Hepatocyte (in vitro differentiated cells): ENCODE results near the gene GUCY1A2. TPM values are rescaled to one million over a fixed set of nuclear protein-coding genes. Genes with fewer than 3 reads are reported as not detected.

Source experiments
- DNase-seq: peaks from one replicate; pipeline ENCODE4 v3.0.0-alpha.2; 2016; ENCODE audit warnings: low spot score
- H2AFZ ChIP-seq: fragments of 200-600 bp; sonication (generic); 2 replicates; pipeline ENCODE4 v1.6.0; 2016; ENCODE audit warnings: antibody characterized with exemption, mild to moderate bottlenecking
- H3K27ac ChIP-seq: fragments of 200-600 bp; sonication (generic); 2 replicates; pipeline ENCODE4 v1.5.1; 2016; ENCODE audit warnings: mild to moderate bottlenecking
- H3K27me3 ChIP-seq: fragments of 200-600 bp; sonication (generic); 2 replicates; pipeline ENCODE4 v1.6.1; 2016
- H3K36me3 ChIP-seq: fragments of 200-600 bp; sonication (generic); replicated peaks from 2 replicates; pipeline ENCODE4 v1.5.1; 2016; ENCODE audit warnings: low read depth; ENCODE audit not compliant: insufficient read depth
- H3K4me1 ChIP-seq: fragments of 200-600 bp; sonication (generic); 2 replicates; pipeline ENCODE4 v1.5.1; 2016; ENCODE audit warnings: mild to moderate bottlenecking, moderate library complexity; ENCODE audit not compliant: insufficient read depth
- H3K4me2 ChIP-seq: fragments of 200-600 bp; sonication (generic); 2 replicates; pipeline ENCODE4 v1.6.0; 2016
- H3K4me3 ChIP-seq: fragments of 200-600 bp; sonication (generic); 2 replicates; pipeline ENCODE4 v1.5.1; 2016; ENCODE audit warnings: mild to moderate bottlenecking
- H3K79me2 ChIP-seq: fragments of 200-600 bp; sonication (generic); 2 replicates; pipeline ENCODE4 v1.6.0; 2017; ENCODE audit warnings: mild to moderate bottlenecking
- H3K9me2 ChIP-seq: fragments of 200-600 bp; sonication (generic); replicated peaks from 2 replicates; pipeline ENCODE4 v1.6.0; 2017; ENCODE audit warnings: mild to moderate bottlenecking; ENCODE audit not compliant: insufficient read depth
- H3K9me3 ChIP-seq: fragments of 200-600 bp; sonication (generic); 2 replicates; pipeline ENCODE4 v1.5.1; 2016; ENCODE audit warnings: low read depth, mild to moderate bottlenecking
- H4K20me1 ChIP-seq: fragments of 200-600 bp; sonication (generic); 2 replicates; pipeline ENCODE4 v1.6.0; 2016; ENCODE audit warnings: mild to moderate bottlenecking; ENCODE audit not compliant: insufficient read depth, poor library complexity, severe bottlenecking
- CTCF ChIP-seq: fragments of 200-600 bp; sonication (generic); IDR thresholded peaks from 2 replicates; pipeline ENCODE4 v1.5.1; 2016; ENCODE audit warnings: antibody characterized with exemption, mild to moderate bottlenecking; ENCODE audit not compliant: poor library complexity
- EZH2 ChIP-seq: fragments of 200-600 bp; sonication (generic); IDR thresholded peaks from 2 replicates; pipeline ENCODE4 v1.6.1; 2016; ENCODE audit warnings: antibody characterized with exemption, mild to moderate bottlenecking, borderline replicate concordance
- EZH2phosphoT487 ChIP-seq: fragments of 200-600 bp; sonication (generic); IDR thresholded peaks from one replicate; pipeline ENCODE4 v1.6.1; 2018; ENCODE audit warnings: antibody characterized with exemption, mild to moderate bottlenecking, low read depth, moderate library complexity; ENCODE audit not compliant: unreplicated experiment, severe bottlenecking
- WGBS: methylation state at CpG from one replicate; pipeline ENCODE4 v1.1.6; 2016; ENCODE audit warnings: low lambda C conversion rate; ENCODE audit errors: missing lambda C conversion rate; 5-methylcytosine and 5-hydroxymethylcytosine counted together
- polyA plus RNA-seq: library from polyadenylated mRNA; unstranded; fragments of >200 nt; fragmentation: Nextera tagmentation; extraction: Ambion mirVana; gene quantifications from 2 replicates; pipeline ENCODE4 v1.2.1, GENCODE V29; 2016
- total RNA-seq: library from RNA; depleted of rRNA; stranded (reverse); fragments of >200 nt; gene quantifications from 2 replicates; pipeline ENCODE4 v1.2.3, GENCODE V29; 2014

Gene GUCY1A2
- total and polyA plus RNA-seq, 2 experiments from 2014 or later = 3.3 to 9.1 TPM

GRCh38 chr11:106852779-106853178, 165.5 kb downstream of the GUCY1A2 start:
- Histone ChIP-seq H3K4me3 (no peak overlapping the region), H3K36me3 (no peaks in the 10 kb centered on the region), H2AFZ (no peak overlapping the region), H3K4me2 (no peak overlapping the region), H3K79me2 (no peaks in the 10 kb centered on the region), H3K9me2 (no peaks in the 10 kb centered on the region), H3K27me3 (no peaks in the 10 kb centered on the region), H3K9me3 (no peaks in the 10 kb centered on the region), H3K4me1 (no peaks in the 10 kb centered on the region), H4K20me1 (no peaks in the 10 kb centered on the region), H3K27ac (no peak overlapping the region)
- TF ChIP-seq EZH2 (no peak), CTCF (no peak), EZH2phosphoT487 (no peak)
- no peak for DNase-seq

GRCh38 chr11:106848526-106848925, 169.8 kb downstream of the GUCY1A2 start:
- no peak overlapping the region for H3K27ac ChIP-seq
- no peak for DNase-seq

DNA sequence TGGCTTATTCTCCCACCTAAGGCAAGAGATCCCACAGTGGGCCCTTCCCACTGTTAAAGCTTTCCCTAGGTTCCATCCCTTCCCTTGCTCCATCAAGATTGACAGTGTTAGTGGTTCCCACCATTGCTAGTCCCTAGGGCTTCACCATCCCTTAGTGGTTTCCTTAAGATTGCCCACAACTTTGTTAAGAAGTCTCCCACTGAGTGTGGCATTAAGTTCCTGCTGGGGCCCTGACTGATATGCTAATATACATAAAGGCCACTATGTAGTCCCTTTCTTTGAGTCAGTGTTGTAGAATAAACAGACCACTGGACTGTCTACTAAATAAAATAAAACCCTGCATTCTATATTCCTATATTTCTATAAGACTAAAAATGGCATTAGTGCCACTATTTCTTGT, 176.1 kb downstream of the GUCY1A2 start:
- Histone ChIP-seq H3K27me3 (no peaks in the 10 kb centered on the region), H3K79me2 (no peaks in the 10 kb centered on the region), H3K4me2 (no peak overlapping the region), H3K4me3 (no peak overlapping the region), H3K36me3 (no peaks in the 10 kb centered on the region), H3K27ac (no peak overlapping the region), H4K20me1 (no peaks in the 10 kb centered on the region), H3K9me2 (no peaks in the 10 kb centered on the region), H3K4me1 (no peaks in the 10 kb centered on the region), H2AFZ (no peak overlapping the region), H3K9me3 (no peaks in the 10 kb centered on the region)
- TF ChIP-seq EZH2phosphoT487 (no peak), CTCF (no peak), EZH2 (no peak)
- DNase-seq = no peak

More at GRCh38 chr11:106848526-106848925, 169.8 kb downstream of the GUCY1A2 start:
- Histone ChIP-seq H3K9me2 (no peaks in the 10 kb centered on the region), H4K20me1 (no peaks in the 10 kb centered on the region), H3K4me3 (no peak overlapping the region), H3K79me2 (no peaks in the 10 kb centered on the region), H2AFZ (no peak overlapping the region), H3K9me3 (no peaks in the 10 kb centered on the region), H3K36me3 (no peaks in the 10 kb centered on the region), H3K4me2 (no peak overlapping the region), H3K27me3 (no peaks in the 10 kb centered on the region), H3K4me1 (no peaks in the 10 kb centered on the region)
- TF ChIP-seq EZH2phosphoT487 = no peak

GRCh38 chr11:106840947-106841346, 177.3 kb downstream of the GUCY1A2 start:
- TF ChIP-seq CTCF = no peak
- no peak for TF ChIP-seq EZH2phosphoT487
- TF ChIP-seq EZH2 = no peak
- Histone ChIP-seq H3K4me1 (no peaks in the 10 kb centered on the region), H3K27me3 (no peaks in the 10 kb centered on the region), H3K4me3 (no peak overlapping the region), H2AFZ (no peak overlapping the region), H3K27ac (no peak overlapping the region), H3K79me2 (no peaks in the 10 kb centered on the region), H3K9me2 (no peaks in the 10 kb centered on the region), H3K36me3 (no peaks in the 10 kb centered on the region), H3K9me3 (no peaks in the 10 kb centered on the region), H3K4me2 (no peak overlapping the region), H4K20me1 (no peaks in the 10 kb centered on the region)
- DNase-seq = no peak
- 78% methylated on average over 3 of the region's 3 CpGs for WGBS
